GM12875 (cell line): ENCODE results near the gene VWDE.

ENCODE experiments used
- H3K4me3 ChIP-seq: one replicate; pipeline ENCODE4 v1.5.1; 2011; ENCODE audit warnings: low read depth, low read length, control low read depth
- TF ChIP-seq, protein P1 (sequence below): IDR thresholded peaks from 2 replicates; pipeline ENCODE4 v1.5.1; 2011; ENCODE audit warnings: low read depth, mild to moderate bottlenecking, control low read depth, inconsistent platforms, low read length, moderate library complexity, borderline replicate concordance; ENCODE audit not compliant: insufficient read depth

VWDE gene

DNA sequence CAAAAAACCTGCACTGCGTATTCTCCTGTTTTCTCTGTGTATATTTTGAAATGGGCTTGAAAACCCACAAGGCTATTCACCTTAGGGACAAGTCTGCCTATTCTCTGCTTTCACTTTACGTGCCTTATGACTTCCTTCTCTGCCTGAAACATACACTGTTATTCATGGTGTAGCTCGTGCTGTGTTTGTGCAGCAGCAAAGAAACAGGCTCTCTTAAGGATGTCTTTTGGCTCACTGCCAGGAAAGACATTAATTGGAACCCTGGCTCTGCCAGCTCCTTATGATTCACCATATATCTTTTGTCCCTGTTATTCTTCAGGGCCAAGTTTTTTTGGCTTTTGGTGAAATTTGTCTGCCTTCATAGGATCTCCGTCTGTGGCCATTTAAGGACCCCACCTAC is 100.2 kb downstream of the VWDE start:
- TF ChIP-seq, protein P1, sequence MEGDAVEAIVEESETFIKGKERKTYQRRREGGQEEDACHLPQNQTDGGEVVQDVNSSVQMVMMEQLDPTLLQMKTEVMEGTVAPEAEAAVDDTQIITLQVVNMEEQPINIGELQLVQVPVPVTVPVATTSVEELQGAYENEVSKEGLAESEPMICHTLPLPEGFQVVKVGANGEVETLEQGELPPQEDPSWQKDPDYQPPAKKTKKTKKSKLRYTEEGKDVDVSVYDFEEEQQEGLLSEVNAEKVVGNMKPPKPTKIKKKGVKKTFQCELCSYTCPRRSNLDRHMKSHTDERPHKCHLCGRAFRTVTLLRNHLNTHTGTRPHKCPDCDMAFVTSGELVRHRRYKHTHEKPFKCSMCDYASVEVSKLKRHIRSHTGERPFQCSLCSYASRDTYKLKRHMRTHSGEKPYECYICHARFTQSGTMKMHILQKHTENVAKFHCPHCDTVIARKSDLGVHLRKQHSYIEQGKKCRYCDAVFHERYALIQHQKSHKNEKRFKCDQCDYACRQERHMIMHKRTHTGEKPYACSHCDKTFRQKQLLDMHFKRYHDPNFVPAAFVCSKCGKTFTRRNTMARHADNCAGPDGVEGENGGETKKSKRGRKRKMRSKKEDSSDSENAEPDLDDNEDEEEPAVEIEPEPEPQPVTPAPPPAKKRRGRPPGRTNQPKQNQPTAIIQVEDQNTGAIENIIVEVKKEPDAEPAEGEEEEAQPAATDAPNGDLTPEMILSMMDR = no peak
- H3K4me3 ChIP-seq = no peak overlapping the region

DNA sequence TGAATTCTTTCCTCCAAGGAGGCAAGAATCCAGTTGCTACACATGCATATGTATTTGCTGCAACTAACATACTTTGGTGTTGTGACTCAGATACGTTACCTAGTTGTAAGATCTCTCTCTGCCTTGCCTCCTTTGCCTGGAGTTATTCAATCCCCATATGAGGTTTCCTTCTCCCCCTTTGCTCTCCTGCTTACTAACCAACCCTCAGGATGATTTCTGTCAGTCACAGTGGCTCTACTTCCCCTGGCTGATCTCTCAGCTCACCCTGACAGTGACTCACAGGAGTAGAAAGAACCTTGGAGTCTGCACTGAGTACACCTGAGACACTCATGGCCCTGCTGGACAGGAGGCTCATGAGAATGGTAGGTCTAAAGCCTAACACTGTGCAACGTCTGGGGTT is 100.6 kb downstream of the VWDE start:
- H3K4me3 ChIP-seq = no peak overlapping the region

DNA sequence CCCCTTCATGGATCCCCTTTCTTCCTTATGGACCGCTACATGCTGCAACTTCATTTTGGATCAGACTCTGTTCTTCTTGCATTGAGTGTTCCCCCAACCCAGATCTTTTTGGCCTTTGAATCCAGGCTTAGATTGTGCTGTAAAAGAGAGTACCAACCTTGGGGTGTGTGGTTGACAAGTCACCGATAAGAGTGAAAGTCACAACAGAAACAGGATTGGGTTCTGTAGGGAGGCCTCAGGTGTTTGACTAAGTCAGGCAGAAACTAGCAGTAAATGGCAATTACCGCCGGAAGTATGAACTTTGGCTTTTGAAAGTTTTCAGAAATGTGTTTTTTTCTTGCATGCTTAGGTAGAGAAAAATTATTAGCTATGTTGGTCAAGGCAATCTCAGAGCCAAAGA is 103.2 kb downstream of the VWDE start:
- no peak overlapping the region for H3K4me3 ChIP-seq
- TF ChIP-seq, protein P1 = no peak

More for the DNA sequence above, 100.6 kb downstream of the VWDE start:
- TF ChIP-seq, protein P1 = no peak

DNA sequence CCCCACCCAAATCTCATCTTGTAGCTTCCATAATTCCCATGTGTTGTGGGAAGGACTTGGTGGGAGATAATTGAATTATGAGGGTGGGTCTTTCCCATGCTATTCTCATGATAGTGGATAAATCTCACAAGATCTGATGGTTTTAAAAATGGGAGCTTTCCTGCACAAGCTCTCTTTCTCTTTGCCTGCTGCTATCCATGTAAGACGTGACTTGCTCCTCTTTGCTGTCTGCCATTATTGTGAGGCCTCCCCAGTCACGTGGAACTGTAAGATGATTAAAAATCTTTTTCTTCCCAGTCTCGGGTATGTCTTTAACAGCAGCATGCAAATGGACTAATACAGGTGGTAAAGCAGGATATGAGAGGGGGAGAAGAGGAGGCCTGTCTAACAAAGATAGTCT is 104.3 kb downstream of the VWDE start:
- no peak overlapping the region for H3K4me3 ChIP-seq
- TF ChIP-seq, protein P1 = no peak

DNA sequence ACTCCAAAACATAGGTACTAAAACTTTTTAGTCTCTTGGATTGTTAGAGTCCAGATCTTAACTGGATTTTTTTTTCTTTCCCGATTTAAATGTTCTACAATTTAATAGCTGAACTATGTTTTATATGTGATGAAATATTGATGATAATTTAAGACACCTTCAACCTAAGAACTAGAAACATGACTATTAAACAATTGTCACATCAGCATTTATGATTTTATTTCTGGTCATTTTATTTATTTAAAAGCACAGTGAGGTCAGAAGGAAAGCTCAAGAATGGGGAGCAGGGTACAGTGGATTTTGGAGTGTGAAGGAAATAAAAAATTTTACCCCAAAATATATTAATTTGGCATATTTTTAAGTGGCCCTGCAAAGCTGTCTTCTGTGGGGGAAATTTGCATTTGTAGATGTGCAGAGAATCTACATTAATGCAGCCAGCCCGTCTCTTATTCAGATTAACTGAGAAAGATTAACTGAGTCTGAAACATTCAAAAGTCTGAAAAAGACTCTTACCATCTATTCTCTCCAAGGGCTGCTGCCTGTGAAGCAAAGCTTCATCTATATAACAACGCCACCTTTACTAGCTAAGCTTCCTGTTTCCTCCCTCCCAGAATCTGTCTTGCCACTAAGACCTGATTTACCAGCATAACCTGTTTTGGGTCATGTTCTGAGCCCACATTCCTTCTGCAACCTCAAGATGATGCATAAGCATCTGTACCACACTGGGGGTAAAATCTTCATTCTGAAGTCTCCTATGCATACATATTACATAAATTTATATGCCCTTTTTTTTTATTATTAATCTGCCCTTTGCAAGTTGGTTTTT is 106.2 kb downstream of the VWDE start:
- no peak overlapping the region for H3K4me3 ChIP-seq
- TF ChIP-seq, protein P1 = no peak

DNA sequence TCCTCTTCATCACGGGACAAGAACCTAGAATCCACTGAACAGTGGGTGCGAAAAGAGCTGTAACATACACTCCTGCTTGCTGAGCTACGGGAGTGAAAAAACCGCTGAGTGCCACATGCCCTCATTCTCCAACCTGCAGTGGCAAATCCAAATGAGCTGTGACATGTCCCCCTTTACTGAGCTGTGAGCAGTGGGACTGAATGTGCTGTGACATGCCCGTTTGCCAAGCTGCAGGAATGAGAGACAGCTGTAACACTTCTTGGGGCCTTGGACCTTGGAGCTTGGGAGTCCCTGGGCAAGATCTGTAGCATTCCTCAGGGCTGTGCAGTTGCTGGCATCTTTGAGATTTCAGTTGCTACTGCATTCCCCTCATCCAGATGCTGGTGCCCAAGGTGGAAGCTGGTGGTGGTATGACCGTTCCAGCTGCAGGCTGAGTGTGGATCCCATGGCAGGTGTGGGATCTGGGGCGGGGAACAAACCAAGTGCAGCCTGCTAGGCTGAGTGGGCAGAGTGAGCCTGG is 107.6 kb downstream of the VWDE start:
- H3K4me3 ChIP-seq = no peak overlapping the region
- TF ChIP-seq, protein P1 = no peak

DNA sequence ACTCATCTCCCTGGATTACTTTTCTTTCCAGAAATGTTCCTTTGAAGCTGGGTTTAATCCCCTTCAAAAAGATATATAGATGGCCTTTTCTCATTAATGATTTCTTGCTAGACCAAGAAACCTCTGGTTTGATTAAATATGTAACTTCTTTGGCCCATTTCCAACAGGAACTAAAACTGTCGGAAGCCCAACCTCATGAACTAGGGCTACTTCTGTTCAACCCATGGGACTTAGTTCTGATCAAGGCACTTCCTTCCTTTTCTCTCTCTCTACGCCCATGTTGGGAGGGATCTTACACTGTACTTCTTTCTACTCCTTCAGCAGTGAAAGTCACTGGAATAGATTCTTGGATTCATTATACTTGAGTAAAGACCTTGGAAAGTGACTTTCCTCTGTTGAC is 109.0 kb downstream of the VWDE start:
- no peak overlapping the region for H3K4me3 ChIP-seq
- TF ChIP-seq, protein P1 = no peak
